HL-60 (cell line): ENCODE measurements around the gene BTBD9.

Source experiments
- GABPA ChIP-seq: IDR thresholded peaks from 2 replicates; pipeline ENCODE4 v1.6.1; 2012; ENCODE audit warnings: low read depth
- TF ChIP-seq, protein P1 (sequence below): IDR thresholded peaks from one replicate; pipeline ENCODE4 v1.5.1; 2011; ENCODE audit warnings: low read length, control low read depth, inconsistent platforms; ENCODE audit not compliant: insufficient read depth
- TF ChIP-seq, protein P2 (sequence below): IDR thresholded peaks from 2 replicates; pipeline ENCODE4 v1.6.1; 2012; ENCODE audit warnings: low read depth; ENCODE audit not compliant: insufficient replicate concordance

GRCh38 chr6:38367231-38367630 lies 272.5 kb downstream of the BTBD9 start:
- TF ChIP-seq, protein P1, sequence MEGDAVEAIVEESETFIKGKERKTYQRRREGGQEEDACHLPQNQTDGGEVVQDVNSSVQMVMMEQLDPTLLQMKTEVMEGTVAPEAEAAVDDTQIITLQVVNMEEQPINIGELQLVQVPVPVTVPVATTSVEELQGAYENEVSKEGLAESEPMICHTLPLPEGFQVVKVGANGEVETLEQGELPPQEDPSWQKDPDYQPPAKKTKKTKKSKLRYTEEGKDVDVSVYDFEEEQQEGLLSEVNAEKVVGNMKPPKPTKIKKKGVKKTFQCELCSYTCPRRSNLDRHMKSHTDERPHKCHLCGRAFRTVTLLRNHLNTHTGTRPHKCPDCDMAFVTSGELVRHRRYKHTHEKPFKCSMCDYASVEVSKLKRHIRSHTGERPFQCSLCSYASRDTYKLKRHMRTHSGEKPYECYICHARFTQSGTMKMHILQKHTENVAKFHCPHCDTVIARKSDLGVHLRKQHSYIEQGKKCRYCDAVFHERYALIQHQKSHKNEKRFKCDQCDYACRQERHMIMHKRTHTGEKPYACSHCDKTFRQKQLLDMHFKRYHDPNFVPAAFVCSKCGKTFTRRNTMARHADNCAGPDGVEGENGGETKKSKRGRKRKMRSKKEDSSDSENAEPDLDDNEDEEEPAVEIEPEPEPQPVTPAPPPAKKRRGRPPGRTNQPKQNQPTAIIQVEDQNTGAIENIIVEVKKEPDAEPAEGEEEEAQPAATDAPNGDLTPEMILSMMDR, result no peak
- TF ChIP-seq, protein P2, sequence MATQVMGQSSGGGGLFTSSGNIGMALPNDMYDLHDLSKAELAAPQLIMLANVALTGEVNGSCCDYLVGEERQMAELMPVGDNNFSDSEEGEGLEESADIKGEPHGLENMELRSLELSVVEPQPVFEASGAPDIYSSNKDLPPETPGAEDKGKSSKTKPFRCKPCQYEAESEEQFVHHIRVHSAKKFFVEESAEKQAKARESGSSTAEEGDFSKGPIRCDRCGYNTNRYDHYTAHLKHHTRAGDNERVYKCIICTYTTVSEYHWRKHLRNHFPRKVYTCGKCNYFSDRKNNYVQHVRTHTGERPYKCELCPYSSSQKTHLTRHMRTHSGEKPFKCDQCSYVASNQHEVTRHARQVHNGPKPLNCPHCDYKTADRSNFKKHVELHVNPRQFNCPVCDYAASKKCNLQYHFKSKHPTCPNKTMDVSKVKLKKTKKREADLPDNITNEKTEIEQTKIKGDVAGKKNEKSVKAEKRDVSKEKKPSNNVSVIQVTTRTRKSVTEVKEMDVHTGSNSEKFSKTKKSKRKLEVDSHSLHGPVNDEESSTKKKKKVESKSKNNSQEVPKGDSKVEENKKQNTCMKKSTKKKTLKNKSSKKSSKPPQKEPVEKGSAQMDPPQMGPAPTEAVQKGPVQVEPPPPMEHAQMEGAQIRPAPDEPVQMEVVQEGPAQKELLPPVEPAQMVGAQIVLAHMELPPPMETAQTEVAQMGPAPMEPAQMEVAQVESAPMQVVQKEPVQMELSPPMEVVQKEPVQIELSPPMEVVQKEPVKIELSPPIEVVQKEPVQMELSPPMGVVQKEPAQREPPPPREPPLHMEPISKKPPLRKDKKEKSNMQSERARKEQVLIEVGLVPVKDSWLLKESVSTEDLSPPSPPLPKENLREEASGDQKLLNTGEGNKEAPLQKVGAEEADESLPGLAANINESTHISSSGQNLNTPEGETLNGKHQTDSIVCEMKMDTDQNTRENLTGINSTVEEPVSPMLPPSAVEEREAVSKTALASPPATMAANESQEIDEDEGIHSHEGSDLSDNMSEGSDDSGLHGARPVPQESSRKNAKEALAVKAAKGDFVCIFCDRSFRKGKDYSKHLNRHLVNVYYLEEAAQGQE, result no peak
- TF ChIP-seq GABPA, result no peak
